Neural crest cell (in vitro differentiated cells): Measurements from ENCODE around the gene CDH16. TPM values are rescaled to one million over a fixed set of nuclear protein-coding genes. Genes with fewer than 3 reads are reported as not detected.
"Not testable (repeated sequence)": the region's sequence is repeated elsewhere in the genome, so short reads cannot be mapped to it uniquely, and the experiment has no call there.

Experiments
- DNase-seq: peaks from one replicate; pipeline ENCODE4 v3.0.0; 2021; ENCODE audit warnings: low read depth, mixed read lengths, low spot score
- H3K27ac Mint-ChIP-seq: one replicate; pipeline ENCODE4 v1.8.0; 2021; ENCODE audit warnings: mild to moderate bottlenecking, mixed read lengths; ENCODE audit not compliant: unreplicated experiment
- H3K27me3 Mint-ChIP-seq: 2 replicates; pipeline ENCODE4 v1.8.0; 2021; ENCODE audit warnings: low read depth, mild to moderate bottlenecking, mixed read lengths
- H3K36me3 Mint-ChIP-seq: 2 replicates; pipeline ENCODE4 v1.8.0; 2021; ENCODE audit warnings: low read depth, mild to moderate bottlenecking, mixed read lengths
- H3K4me1 Mint-ChIP-seq: 2 replicates; pipeline ENCODE4 v1.8.0; 2021; ENCODE audit warnings: mixed read lengths
- H3K4me3 Mint-ChIP-seq: one replicate; pipeline ENCODE4 v1.8.0; 2021; ENCODE audit warnings: mild to moderate bottlenecking, mixed read lengths
- H3K9me3 Mint-ChIP-seq: 2 replicates; pipeline ENCODE4 v1.8.0; 2021; ENCODE audit warnings: mixed read lengths
- total RNA-seq: library from RNA; stranded (reverse); gene quantifications from 2 replicates; pipeline ENCODE4 v1.2.1, GENCODE V29; 2021
- TF ChIP-seq, protein P1 (sequence below): fragments of 200-600 bp; sonication (generic); conservative IDR thresholded peaks from 2 replicates; pipeline ENCODE4 v1.5.0; 2021; ENCODE audit warnings: antibody characterized with exemption, mild to moderate bottlenecking

CDH16 gene
- total RNA-seq, 1 donor from 2014 or later = not detected

DNA sequence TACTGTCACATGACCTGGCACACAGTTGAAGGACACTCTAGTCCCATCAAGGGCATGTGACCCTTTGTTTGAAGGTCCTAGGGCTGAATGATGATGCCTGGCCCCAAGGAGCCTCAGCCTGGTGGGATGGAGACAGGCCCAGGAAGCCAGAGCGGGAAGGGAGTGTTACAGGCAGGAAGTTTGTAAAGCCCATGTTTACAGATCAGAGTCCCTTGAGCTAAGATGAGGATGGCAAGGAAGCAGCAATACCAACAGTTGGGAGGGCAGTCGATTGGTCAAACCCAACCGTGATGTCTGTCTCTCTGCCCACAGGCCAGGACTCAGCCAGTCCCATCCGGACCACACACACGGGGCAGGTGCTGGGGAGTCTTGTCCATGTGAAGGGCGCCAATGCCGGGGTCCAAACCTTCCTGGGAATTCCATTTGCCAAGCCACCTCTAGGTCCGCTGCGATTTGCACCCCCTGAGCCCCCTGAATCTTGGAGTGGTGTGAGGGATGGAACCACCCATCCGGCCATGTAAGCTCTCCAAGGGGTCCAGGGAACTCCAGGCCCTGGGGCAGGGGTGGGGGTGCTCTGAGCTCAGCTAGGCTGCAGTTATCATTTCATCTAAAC, 19.1 kb upstream of the CDH16 start:
- H3K9me3 Mint-ChIP-seq = no peaks in the 10 kb centered on the region
- TF ChIP-seq, protein P1, sequence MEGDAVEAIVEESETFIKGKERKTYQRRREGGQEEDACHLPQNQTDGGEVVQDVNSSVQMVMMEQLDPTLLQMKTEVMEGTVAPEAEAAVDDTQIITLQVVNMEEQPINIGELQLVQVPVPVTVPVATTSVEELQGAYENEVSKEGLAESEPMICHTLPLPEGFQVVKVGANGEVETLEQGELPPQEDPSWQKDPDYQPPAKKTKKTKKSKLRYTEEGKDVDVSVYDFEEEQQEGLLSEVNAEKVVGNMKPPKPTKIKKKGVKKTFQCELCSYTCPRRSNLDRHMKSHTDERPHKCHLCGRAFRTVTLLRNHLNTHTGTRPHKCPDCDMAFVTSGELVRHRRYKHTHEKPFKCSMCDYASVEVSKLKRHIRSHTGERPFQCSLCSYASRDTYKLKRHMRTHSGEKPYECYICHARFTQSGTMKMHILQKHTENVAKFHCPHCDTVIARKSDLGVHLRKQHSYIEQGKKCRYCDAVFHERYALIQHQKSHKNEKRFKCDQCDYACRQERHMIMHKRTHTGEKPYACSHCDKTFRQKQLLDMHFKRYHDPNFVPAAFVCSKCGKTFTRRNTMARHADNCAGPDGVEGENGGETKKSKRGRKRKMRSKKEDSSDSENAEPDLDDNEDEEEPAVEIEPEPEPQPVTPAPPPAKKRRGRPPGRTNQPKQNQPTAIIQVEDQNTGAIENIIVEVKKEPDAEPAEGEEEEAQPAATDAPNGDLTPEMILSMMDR = no peak
- H3K36me3 Mint-ChIP-seq = peaks cover 2% of the 10 kb centered on the region
- DNase-seq = no peak
- H3K27me3 Mint-ChIP-seq = no peaks in the 10 kb centered on the region
- H3K4me3 Mint-ChIP-seq = peak overlapping the region; percentile 70
- no peak overlapping the region for H3K27ac Mint-ChIP-seq
- H3K4me1 Mint-ChIP-seq = peaks cover 38% of the 10 kb centered on the region

DNA sequence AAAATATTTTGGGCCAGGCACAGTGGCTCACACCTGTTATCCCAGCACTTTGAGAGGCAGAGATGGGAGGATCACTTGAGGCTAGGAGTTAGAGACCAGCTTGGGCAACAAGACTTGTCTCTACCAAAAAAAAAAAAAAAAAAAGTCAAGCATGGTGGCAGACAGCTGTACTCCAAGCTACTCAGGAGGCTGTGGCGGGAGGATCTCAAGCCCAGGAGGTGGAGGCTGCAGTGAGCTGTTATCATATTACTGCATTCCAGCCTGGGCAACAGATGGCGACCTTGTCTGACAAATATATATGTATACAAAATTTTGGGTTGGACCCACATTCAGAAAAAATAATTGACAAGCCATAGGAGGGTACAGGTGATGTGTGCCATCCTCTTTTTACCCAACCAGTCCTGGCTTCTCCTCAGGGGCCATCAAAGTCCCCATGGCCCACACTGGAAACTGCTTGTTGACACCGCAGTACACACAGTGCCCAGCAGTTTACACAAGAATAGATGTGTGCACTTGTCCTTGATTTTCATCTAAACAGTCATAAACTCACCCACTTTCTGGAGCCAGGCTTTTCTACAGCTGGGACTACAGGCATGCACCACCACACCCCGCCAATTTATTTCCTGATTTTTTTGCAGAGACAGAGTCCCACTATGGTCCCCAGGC, 18.3 kb upstream of the CDH16 start:
- H3K36me3 Mint-ChIP-seq = no peaks in the 10 kb centered on the region
- no peak overlapping the region for H3K27ac Mint-ChIP-seq
- TF ChIP-seq, protein P1 = no peak
- H3K4me1 Mint-ChIP-seq = peaks cover 45% of the 10 kb centered on the region
- peak overlapping the region; percentile 70 for H3K4me3 Mint-ChIP-seq
- no peaks in the 10 kb centered on the region for H3K9me3 Mint-ChIP-seq
- no peak for DNase-seq
- H3K27me3 Mint-ChIP-seq = no peaks in the 10 kb centered on the region

DNA sequence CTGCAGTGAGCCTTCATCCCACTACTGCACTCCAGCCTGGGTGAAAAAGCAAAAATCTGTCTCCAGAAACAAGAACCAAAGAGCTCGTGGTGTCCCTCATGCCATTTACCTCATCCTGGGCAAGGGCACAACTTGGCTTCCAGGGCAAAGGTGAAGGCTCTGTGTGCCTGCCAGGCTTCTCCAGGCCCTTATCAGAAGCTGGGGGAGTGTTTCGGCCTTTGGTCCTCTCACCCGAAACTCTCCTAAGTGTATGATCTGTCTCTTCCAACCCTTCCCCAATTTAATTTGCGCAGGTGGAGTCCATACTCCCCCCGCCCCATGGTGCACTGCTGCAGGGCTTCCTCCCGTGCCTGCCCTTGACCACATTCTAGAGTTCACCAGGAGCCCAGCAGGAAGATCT, 17.8 kb upstream of the CDH16 start:
- H3K4me1 Mint-ChIP-seq = peaks cover 45% of the 10 kb centered on the region
- no peaks in the 10 kb centered on the region for H3K9me3 Mint-ChIP-seq
- H3K36me3 Mint-ChIP-seq = no peaks in the 10 kb centered on the region
- TF ChIP-seq, protein P1 = no peak
- H3K4me3 Mint-ChIP-seq = peak overlapping the region; percentile 70
- H3K27me3 Mint-ChIP-seq = no peaks in the 10 kb centered on the region
- DNase-seq = no peak
- no peak overlapping the region for H3K27ac Mint-ChIP-seq

DNA sequence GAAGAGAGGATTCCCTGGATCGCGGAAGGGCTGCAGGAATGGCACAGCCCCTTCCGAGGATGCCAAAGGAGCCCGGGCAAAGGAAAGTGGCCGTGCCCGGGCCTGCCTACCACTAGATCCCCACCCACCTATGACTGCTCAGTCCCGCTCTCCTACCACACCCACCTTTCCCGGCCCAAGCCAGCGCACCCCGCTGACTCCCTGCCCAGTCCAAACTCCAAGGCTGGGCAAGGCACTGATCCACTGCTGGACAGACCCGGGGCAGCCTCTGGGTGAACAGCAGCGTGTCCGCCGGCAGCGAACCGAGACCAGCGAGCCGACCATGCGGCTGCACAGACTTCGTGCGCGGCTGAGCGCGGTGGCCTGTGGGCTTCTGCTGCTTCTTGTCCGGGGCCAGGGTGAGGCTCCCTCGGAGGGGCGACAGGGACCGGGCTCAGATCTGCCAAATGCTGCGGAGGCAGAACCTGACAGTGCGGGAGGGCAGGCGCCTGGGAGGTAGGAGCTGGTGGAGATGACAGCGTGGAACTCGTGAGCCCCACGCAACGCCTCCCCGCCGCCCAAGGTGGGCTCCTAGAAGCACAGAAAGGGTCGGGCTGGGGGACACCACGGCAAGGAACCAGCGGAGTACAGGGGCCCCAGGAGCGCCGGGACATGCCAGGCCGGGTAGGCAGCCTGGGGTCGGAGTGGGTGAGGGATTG, 16.8 kb upstream of the CDH16 start, which contains the start of gene CES2:
Gene CES2, plus strand, starts transcription at position 203 of the 698 bp plus-strand sequence. Its CDS starts 120 bp downstream, at position 323.
- peaks cover 45% of the 10 kb centered on the region for H3K4me1 Mint-ChIP-seq
- H3K4me3 Mint-ChIP-seq = peak within 1 kb of the TSS; percentile 97

DNA sequence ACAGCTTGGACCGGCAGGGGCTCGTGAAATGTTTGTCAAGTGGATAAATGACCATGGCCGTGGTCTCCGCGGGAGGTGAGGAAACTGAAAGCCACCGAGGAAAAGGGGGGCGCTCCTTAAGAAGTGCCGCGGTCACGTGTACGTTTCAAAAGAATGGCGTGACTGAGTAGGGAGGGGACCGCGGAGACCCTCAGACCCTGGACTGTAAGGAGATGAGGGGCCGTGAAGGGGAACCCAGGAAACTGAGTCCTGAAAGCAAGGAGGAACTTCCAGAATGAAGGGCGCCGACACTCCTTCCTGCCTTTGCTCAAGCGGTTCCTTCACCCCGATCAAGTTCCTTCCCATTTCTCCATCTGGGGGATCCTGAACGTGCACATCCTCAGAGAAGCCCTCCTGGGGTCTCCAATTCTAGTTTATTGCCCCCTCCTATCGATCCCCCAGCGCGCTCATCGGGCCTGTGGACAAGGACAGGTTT, 16.2 kb upstream of the CDH16 start:
- not testable (repeated sequence) for DNase-seq, H3K27me3 Mint-ChIP-seq, H3K36me3 Mint-ChIP-seq, H3K9me3 Mint-ChIP-seq
- H3K27ac Mint-ChIP-seq = peak overlapping the region; percentile 96
- H3K4me1 Mint-ChIP-seq = peaks cover 45% of the 10 kb centered on the region
- H3K4me3 Mint-ChIP-seq = peak overlapping the region; percentile 97

More for the DNA sequence above, 16.8 kb upstream of the CDH16 start, which contains the start of gene CES2:
- Mint-ChIP-seq H3K27me3 (no peaks in the 10 kb centered on the region), H3K36me3 (no peaks in the 10 kb centered on the region), H3K27ac (peak within 1 kb of the TSS; percentile 96), H3K9me3 (no peaks in the 10 kb centered on the region)
- DNase-seq = no peak
- TF ChIP-seq, protein P1 = no peak
